Measurements from ENCODE around the gene SETD1B.
"Not testable (repeated sequence)": the region's sequence is repeated elsewhere in the genome, so short reads cannot be mapped to it uniquely, and the experiment has no call there.

Gene SETD1B

GRCh38 chr12:121780429-121780828 is 23.4 kb upstream of the SETD1B start:
- DNase-seq (ENCODE audit: low read depth in 3 of 3): no peak

GRCh38 chr12:121781484-121781997 is 22.3 kb upstream of the SETD1B start:
- DNase-seq (ENCODE audit: low read depth in 3 of 3): no peak

GRCh38 chr12:121781998-121782979 is 21.5 kb upstream of the SETD1B start:
- peak in 1 of 3 donors; percentile 61 for DNase-seq (ENCODE audit: low read depth in 3 of 3)

- DNase-seq (ENCODE audit: low read depth in 3 of 3): no peak
These were observed 20.0 kb upstream of the SETD1B start for GRCh38 chr12:121783766-121784165.

- no peak for DNase-seq (ENCODE audit: low read depth in 3 of 3)
These were observed 19.3 kb upstream of the SETD1B start for GRCh38 chr12:121784460-121784859.

- DNase-seq (ENCODE audit: low read depth in 3 of 3): no peak
These were observed 17.4 kb upstream of the SETD1B start for GRCh38 chr12:121786440-121786825.

GRCh38 chr12:121787063-121788025 is 16.5 kb upstream of the SETD1B start:
- no peak for DNase-seq (ENCODE audit: low read depth in 3 of 3)

- no peak for DNase-seq (ENCODE audit: low read depth in 3 of 3)
These were observed 15.5 kb upstream of the SETD1B start for GRCh38 chr12:121788176-121788818.

- no peak for DNase-seq (ENCODE audit: low read depth in 3 of 3)
These were observed 14.5 kb upstream of the SETD1B start for GRCh38 chr12:121789233-121789781.

- DNase-seq (ENCODE audit: low read depth in 3 of 3): peak; percentile 78 to 92 (median 85)
These were observed 13.7 kb upstream of the SETD1B start for GRCh38 chr12:121789800-121790728.

GRCh38 chr12:121790785-121791184 is 13.0 kb upstream of the SETD1B start:
- not testable (repeated sequence) for DNase-seq (ENCODE audit: low read depth in 3 of 3)

GRCh38 chr12:121791671-121792551 is 11.9 kb upstream of the SETD1B start:
- no peak for DNase-seq (ENCODE audit: low read depth in 3 of 3)

GRCh38 chr12:121792607-121793439 is 11.0 kb upstream of the SETD1B start:
- peak in 1 of 3 donors; percentile 41 for DNase-seq (ENCODE audit: low read depth in 3 of 3)

GRCh38 chr12:121793440-121793837 is 10.4 kb upstream of the SETD1B start, which contains the start of gene RHOF:
TSS of gene RHOF (minus strand) at chr12:121793688. CDS start at chr12:121793633, 55 bp downstream.
- peak in 1 of 3 donors; percentile 74 for DNase-seq (ENCODE audit: low read depth in 3 of 3)

- DNase-seq (ENCODE audit: low read depth in 3 of 3): peak; percentile 92
These were observed 9.8 kb upstream of the SETD1B start for GRCh38 chr12:121793838-121794533.

- DNase-seq (ENCODE audit: low read depth in 3 of 3): no peak
These were observed 9.2 kb upstream of the SETD1B start for GRCh38 chr12:121794534-121795033.

Measured in stimulated activated CD4-positive, alpha-beta T cell treated with anti-CD3 and anti-CD28 coated beads, TNF-alpha, amount 100 ng/mL, for 48 hours (primary cell).